Activated CD4-positive, alpha-beta memory T cell treated with anti-CD3 and anti-CD28 coated beads for 36 hours (primary cell): ENCODE data around the gene HEBP2. TPM values are rescaled to one million over a fixed set of nuclear protein-coding genes. Genes with fewer than 3 reads are reported as not detected.

Experiments
- CTCF ChIA-PET: fragments of 350-600 bp; sonication (Branson Sonifier 250); formaldehyde crosslinking; loops from one replicate; lab custom pipeline; 2021; ENCODE audit warnings: antibody characterized with exemption, inconsistent platforms; lab: Charles Lee
- POLR2A ChIA-PET: fragments of 350-600 bp; sonication (Branson Sonifier 250); formaldehyde crosslinking; loops from one replicate; lab custom pipeline; 2021; ENCODE audit warnings: antibody characterized with exemption; lab: Charles Lee
- DNase-seq: peaks from one replicate; pipeline ENCODE4 v3.0.0-alpha.2; 2020
- H3K27ac Mint-ChIP-seq: one replicate; pipeline ENCODE4 v1.8.0; 2021; ENCODE audit warnings: mixed read lengths
- H3K27me3 Mint-ChIP-seq: one replicate; pipeline ENCODE4 v1.8.0; 2021; ENCODE audit warnings: mixed read lengths
- H3K36me3 Mint-ChIP-seq: one replicate; pipeline ENCODE4 v1.8.0; 2021; ENCODE audit warnings: mixed read lengths
- H3K4me1 Mint-ChIP-seq: one replicate; pipeline ENCODE4 v1.8.0; 2021; ENCODE audit warnings: low read depth, mixed read lengths
- H3K4me3 Mint-ChIP-seq: one replicate; pipeline ENCODE4 v1.8.0; 2021; ENCODE audit warnings: mild to moderate bottlenecking, mixed read lengths
- H3K9me3 Mint-ChIP-seq: one replicate; pipeline ENCODE4 v1.8.0; 2021; ENCODE audit warnings: mixed read lengths
- intact Hi-C: fragments of 100-400 bp; cut with micrococcal nuclease; formaldehyde crosslinking; loops from one replicate; pipeline ENCODE4 v1.15.1; 2023
- total RNA-seq, 2 experiments: library from RNA; stranded (reverse); gene quantifications; one replicate each; pipeline ENCODE4 v1.2.3, GENCODE V29; 2021

Gene HEBP2
- total RNA-seq, 2 experiments from 2014 or later = 49.5 to 49.6 TPM

DNA sequence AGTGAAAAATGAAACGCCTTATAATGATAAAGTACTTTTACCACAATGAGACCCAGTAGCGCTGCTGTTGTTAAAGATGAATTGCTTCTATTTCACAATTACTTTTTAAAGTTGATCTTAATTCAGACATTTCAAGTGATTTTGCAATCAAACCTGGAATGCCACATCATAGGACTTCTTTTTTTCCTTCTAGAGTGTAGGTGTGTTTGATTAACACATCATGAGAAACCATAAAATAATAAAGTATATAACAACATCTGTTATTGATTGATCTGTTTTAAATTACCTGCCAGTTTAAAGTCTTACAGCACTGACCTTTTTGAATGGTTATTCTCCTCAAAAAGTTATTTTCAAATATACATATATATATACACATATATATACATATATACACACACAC is 38.6 kb downstream of the HEBP2 start:
- no peaks in the 10 kb centered on the region for H3K9me3 Mint-ChIP-seq
- no peak for DNase-seq
- H3K4me3 Mint-ChIP-seq = no peak overlapping the region
- intact Hi-C loops = no loop called here
- ChIA-PET CTCF (interaction anchor here (2.3 kb wide), 1 partner anchor 66 kb away, joined by 8 read pairs; no protein-coding TSS in a partner anchor), POLR2A (no interaction called here)
- H3K36me3 Mint-ChIP-seq = no peaks in the 10 kb centered on the region
- no peaks in the 10 kb centered on the region for H3K4me1 Mint-ChIP-seq
- H3K27ac Mint-ChIP-seq = no peak overlapping the region
- H3K27me3 Mint-ChIP-seq = no peaks in the 10 kb centered on the region

DNA sequence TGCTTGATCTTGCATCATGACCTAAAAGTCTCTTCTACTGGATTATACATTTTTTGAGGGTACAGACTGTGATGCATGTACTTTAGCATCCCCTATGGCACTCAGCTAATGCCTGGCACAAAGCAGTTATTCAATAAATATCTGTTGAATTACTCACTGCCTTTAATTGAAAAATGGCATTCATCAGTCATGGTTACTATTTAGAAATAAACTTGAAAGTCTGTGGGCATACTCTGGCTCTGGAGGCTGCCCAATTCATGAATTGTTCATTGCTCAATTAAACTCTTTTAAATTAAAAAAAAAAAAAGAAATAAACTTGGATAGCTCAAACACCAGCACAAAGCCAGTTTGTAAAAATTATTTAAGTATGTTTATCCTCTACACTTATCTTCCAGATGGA is 40.0 kb downstream of the HEBP2 start:
- DNase-seq = no peak
- ChIA-PET CTCF (interaction anchor here (1.7 kb wide), 1 partner anchor 65 kb away, joined by 6 read pairs; no protein-coding TSS in a partner anchor), POLR2A (no interaction called here)
- Mint-ChIP-seq H3K9me3 (no peaks in the 10 kb centered on the region), H3K36me3 (no peaks in the 10 kb centered on the region), H3K4me3 (no peak overlapping the region), H3K27me3 (no peaks in the 10 kb centered on the region), H3K4me1 (no peaks in the 10 kb centered on the region), H3K27ac (no peak overlapping the region)
- intact Hi-C loops = no loop called here

DNA sequence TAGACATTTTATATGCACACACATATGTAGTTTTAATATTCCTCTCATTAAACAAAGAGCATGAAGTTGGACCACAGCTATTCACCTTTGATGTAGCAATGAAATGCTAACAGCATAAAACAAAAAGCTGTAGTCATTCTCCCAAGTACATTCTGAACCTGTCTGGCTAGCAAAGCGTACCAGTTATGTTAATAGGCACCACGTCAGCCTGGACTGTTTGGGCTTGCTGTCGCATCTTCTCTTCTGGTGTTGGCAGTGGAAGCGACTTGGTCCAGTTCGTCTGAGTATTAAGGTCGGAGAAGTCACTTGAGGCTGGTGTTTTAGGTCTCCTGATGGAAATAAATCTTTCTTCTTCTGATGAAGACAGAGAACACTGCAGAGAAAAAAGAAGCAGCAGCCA is 42.8 kb downstream of the HEBP2 start:
- CTCF ChIA-PET = interaction anchor here (1.5 kb wide), 1 partner anchor 16 kb away, joined by 3 read pairs; no protein-coding TSS in a partner anchor
- POLR2A ChIA-PET = no interaction called here
- no peak overlapping the region for H3K27ac Mint-ChIP-seq
- no peaks in the 10 kb centered on the region for H3K27me3 Mint-ChIP-seq
- no peak for DNase-seq
- no peak overlapping the region for H3K4me3 Mint-ChIP-seq
- no peaks in the 10 kb centered on the region for H3K9me3 Mint-ChIP-seq
- H3K4me1 Mint-ChIP-seq = no peaks in the 10 kb centered on the region
- intact Hi-C loops = no loop called here
- no peaks in the 10 kb centered on the region for H3K36me3 Mint-ChIP-seq

DNA sequence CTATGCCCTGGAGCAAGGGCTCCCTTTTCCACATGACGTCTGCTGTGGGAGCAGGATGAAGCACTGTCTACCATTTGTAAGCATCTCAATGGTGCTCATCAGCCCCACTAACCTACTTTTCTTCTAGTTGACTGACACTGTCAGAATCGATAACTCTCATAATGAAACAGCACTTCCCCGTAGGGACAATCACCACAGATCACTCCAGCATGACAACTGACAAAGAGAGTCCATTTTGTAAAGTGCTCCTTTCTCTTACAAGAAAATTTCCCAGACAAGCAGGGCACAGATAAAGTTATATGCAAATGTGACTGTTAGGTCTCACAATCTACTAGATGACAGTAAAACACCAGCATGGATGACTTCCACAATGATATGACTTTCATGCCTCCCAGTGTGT is 46.4 kb downstream of the HEBP2 start:
- Mint-ChIP-seq H3K9me3 (no peaks in the 10 kb centered on the region), H3K4me1 (peaks cover 14% of the 10 kb centered on the region), H3K36me3 (no peaks in the 10 kb centered on the region), H3K27ac (no peak overlapping the region), H3K4me3 (no peak overlapping the region), H3K27me3 (no peaks in the 10 kb centered on the region)
- no peak for DNase-seq
- intact Hi-C loops = no loop called here
- ChIA-PET CTCF (no interaction called here), POLR2A (no interaction called here)

DNA sequence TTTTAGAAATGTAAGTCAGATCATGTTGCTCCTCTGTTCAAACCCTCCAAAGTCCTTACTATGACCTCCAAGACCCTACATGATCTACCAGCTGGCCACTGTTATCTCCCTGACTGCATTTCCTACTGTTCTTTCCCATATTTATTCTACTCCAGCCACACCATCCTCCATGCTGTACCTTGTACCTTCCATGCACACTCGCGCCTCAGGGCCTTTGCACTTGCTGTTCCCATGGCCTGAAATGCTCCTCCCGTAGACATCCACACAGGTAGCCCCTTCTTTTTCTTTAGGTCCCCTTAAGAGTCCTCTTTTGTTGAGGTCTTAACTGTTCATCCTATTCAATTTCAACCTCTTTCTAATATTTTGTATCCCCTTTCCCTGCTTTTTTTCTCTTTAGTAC is 47.0 kb downstream of the HEBP2 start:
- POLR2A ChIA-PET = no interaction called here
- no peaks in the 10 kb centered on the region for H3K36me3 Mint-ChIP-seq
- DNase-seq = no peak
- H3K27me3 Mint-ChIP-seq = no peaks in the 10 kb centered on the region
- no peaks in the 10 kb centered on the region for H3K9me3 Mint-ChIP-seq
- peaks cover 20% of the 10 kb centered on the region for H3K4me1 Mint-ChIP-seq
- CTCF ChIA-PET = no interaction called here
- intact Hi-C loops = no loop called here
- no peak overlapping the region for H3K27ac Mint-ChIP-seq
- H3K4me3 Mint-ChIP-seq = no peak overlapping the region

DNA sequence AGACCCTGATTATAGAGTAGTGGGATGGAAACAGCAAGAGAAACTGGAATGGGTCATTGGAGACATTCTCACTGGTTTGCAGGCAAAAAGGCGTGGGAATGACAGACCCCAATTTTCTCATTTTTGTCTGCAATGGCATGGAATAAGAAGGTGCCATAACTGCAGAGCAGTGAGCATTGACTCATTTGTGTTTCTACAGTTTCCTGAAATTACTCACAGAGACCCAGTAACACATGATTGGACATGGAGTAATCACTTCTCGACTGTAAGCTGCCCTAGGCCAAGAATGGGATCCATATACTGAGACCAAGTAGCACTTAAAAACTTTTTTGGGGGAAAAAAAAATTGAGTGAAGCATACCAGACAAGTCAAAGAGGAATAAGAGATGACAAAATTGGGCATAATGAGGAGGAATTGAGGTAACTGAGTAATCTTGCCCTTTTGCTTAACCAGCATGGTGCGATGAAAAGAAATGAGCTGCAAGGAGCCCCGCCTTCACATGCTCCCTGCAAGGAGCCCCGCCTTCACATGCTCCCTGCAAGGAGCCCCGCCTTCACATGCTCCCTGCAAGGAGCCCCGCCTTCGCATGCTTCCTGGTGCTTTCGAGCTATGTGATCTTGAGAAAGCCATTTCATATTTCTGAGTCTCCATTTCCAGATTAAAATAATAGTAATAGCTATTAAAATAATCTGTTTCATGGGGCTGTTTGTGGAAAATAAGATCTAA is 51.1 kb downstream of the HEBP2 start:
- DNase-seq = peak; percentile 72
- H3K36me3 Mint-ChIP-seq = no peaks in the 10 kb centered on the region
- H3K4me3 Mint-ChIP-seq = peak overlapping the region; percentile 26
- intact Hi-C loops = loop anchor here (1.0 kb wide), 2 partner anchors 10 to 44 kb away; no protein-coding TSS in a partner anchor
- H3K4me1 Mint-ChIP-seq = peaks cover 26% of the 10 kb centered on the region
- H3K27ac Mint-ChIP-seq = peak overlapping the region; percentile 67
- ChIA-PET CTCF (interaction anchor here (0.7 to 1.5 kb wide), 5 partner anchors 28 to 57 kb away, joined by 3 to 10 read pairs (median 3); no protein-coding TSS in a partner anchor), POLR2A (no interaction called here)
- no peaks in the 10 kb centered on the region for H3K9me3 Mint-ChIP-seq
- no peaks in the 10 kb centered on the region for H3K27me3 Mint-ChIP-seq

DNA sequence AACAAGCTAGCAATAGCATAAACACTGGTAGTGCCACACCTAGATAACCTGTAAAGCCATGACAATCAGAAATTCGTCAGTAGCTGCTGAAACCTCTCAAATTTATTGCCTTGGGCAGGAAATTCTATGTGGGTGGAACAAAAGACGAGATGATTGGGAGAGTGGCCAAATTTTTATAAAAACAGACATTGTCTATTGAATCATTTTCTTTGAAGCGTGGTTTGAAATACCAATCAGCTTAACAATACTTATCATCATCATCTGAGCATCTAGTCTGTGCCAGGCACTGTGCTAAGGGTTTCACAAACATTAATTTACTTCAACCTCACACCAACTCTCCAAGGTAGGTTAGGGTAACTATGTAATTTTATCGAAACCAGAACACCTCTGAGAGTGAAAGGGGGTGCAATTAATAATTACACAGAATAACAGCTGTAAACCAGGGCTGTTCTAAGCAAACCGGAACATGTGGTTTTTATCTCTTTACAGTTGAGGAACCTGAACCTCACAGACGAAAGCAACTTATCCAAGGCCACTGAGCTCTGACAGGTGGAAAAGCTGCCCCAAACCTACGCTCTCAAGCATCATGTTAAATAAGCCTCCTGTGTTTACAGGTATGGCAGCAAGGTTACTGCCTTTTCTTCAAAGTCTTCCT is 51.9 kb downstream of the HEBP2 start:
- no peaks in the 10 kb centered on the region for H3K36me3 Mint-ChIP-seq
- ChIA-PET POLR2A (interaction anchor here (1.0 kb wide), 1 partner anchor 51 kb away, joined by 3 read pairs; no protein-coding TSS in a partner anchor), CTCF (interaction anchor here (0.7 to 1.5 kb wide), 6 partner anchors 26 to 57 kb away, joined by 3 to 10 read pairs (median 4); no protein-coding TSS in a partner anchor)
- intact Hi-C loops = loop anchor here (1.0 kb wide), 2 partner anchors 9 to 45 kb away; no protein-coding TSS in a partner anchor
- H3K4me3 Mint-ChIP-seq = peak overlapping the region; percentile 26
- peak; percentile 26 for DNase-seq
- no peaks in the 10 kb centered on the region for H3K9me3 Mint-ChIP-seq
- no peaks in the 10 kb centered on the region for H3K27me3 Mint-ChIP-seq
- H3K27ac Mint-ChIP-seq = peak overlapping the region; percentile 67
- H3K4me1 Mint-ChIP-seq = peaks cover 26% of the 10 kb centered on the region

DNA sequence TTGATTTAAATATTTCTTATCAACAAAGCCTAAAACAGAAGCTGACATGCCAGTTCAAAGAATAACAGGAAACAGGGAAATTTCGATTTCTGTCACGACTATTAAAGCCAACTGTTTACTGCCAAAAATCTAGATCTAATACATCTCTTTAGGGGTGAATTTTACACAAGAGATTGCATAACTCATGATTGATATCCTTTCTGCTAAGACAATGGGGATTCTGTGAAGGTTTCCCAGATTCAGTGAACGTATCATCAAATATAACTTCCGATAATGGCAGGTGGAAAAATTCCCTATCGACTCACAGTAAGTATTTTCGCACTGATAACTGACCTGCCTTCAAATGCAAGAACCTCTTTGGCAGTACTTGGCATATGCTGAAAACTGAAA is 52.4 kb downstream of the HEBP2 start:
- H3K4me3 Mint-ChIP-seq = no peak overlapping the region
- no peaks in the 10 kb centered on the region for H3K36me3 Mint-ChIP-seq
- intact Hi-C loops = no loop called here
- CTCF ChIA-PET = interaction anchor here (1.1 to 1.5 kb wide), 3 partner anchors 26 to 54 kb away, joined by 3 to 5 read pairs (median 4); no protein-coding TSS in a partner anchor
- peak overlapping the region; percentile 67 for H3K27ac Mint-ChIP-seq
- no peaks in the 10 kb centered on the region for H3K27me3 Mint-ChIP-seq
- no peak for DNase-seq
- H3K4me1 Mint-ChIP-seq = peaks cover 26% of the 10 kb centered on the region
- POLR2A ChIA-PET = interaction anchor here (1.0 kb wide), 1 partner anchor 52 kb away, joined by 3 read pairs; no protein-coding TSS in a partner anchor
- no peaks in the 10 kb centered on the region for H3K9me3 Mint-ChIP-seq

DNA sequence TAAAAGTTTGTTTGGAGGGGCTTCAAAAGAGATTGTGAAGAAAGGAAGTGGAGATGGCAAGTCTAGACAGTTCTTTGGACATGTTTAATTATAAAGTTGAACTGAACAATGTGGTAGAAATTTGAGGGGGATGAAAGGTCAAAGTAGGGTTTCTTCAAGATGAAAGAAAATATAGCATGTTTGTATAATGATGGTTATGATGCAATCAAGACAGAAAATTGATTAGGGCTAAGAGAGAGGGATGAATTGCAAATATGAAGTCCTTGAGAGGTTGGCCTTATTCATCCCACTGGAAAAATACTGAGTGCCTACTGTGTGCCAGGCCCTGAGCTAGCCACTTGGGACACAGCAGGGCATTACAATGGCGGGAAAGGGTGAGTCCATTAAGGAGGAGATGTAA is 57.6 kb downstream of the HEBP2 start:
- no peaks in the 10 kb centered on the region for H3K9me3 Mint-ChIP-seq
- intact Hi-C loops = no loop called here
- ChIA-PET CTCF (no interaction called here), POLR2A (no interaction called here)
- no peaks in the 10 kb centered on the region for H3K36me3 Mint-ChIP-seq
- no peak overlapping the region for H3K4me3 Mint-ChIP-seq
- peaks cover 5% of the 10 kb centered on the region for H3K4me1 Mint-ChIP-seq
- H3K27ac Mint-ChIP-seq = no peak overlapping the region
- no peaks in the 10 kb centered on the region for H3K27me3 Mint-ChIP-seq
- no peak for DNase-seq

DNA sequence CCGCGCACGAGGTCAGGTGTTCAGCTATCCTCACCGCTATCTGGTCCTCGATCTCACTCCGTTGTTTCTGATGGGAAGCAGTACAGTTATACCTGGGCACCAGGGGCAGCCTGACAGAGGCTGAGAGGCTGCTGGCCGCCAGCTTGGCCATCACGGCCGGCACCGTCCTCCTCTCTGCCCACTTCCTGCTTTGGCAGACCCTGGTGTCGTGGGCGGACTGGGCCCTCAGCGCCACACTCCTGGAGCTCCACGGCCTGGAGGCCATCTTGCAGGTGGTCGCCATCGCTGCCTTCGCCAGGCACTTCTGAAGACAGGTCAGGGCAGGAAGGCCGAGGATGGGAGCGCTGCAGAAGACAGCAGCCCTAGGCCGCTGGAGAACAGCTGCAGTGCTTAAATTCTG is 60.1 kb downstream of the HEBP2 start:
- Mint-ChIP-seq H3K27ac (no peak overlapping the region), H3K27me3 (no peaks in the 10 kb centered on the region), H3K9me3 (no peaks in the 10 kb centered on the region), H3K36me3 (no peaks in the 10 kb centered on the region), H3K4me1 (peaks cover 5% of the 10 kb centered on the region), H3K4me3 (no peak overlapping the region)
- ChIA-PET CTCF (no interaction called here), POLR2A (no interaction called here)
- DNase-seq = no peak
- intact Hi-C loops = no loop called here

DNA sequence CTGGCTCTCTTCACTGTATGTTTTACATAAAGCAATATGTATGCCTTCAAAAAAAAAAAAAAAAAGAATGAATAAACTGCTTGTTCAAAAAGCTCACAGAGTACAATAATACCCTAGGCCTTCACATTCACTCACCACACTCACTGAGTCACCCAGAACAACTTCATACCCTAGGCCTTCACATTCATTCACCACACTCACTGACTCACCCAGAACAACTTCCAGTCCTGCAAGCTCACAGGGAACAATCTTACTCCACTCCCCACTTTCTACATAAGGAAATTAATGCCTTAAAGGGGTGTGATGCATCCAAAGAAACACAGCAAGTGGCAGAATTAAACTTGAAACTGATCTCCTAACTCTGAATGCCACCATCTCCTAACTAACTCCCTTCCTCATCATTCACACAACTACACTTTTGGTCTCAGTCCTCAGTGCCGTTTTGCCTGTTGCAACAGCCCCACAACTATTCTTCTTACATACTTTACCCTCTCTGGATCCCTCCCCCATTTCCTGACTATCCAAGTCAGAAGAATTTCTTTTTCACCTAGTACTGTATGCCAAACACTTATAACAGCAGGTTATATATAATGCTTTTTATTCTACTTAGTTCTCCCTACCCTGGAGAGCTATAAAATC is 61.1 kb downstream of the HEBP2 start:
- peaks cover 5% of the 10 kb centered on the region for H3K4me1 Mint-ChIP-seq
- no peak overlapping the region for H3K4me3 Mint-ChIP-seq
- H3K9me3 Mint-ChIP-seq = no peaks in the 10 kb centered on the region
- H3K27ac Mint-ChIP-seq = no peak overlapping the region
- CTCF ChIA-PET = interaction anchor here (1.0 kb wide), 1 partner anchor 45 kb away, joined by 3 read pairs; no protein-coding TSS in a partner anchor
- peak; percentile 28 for DNase-seq
- intact Hi-C loops = loop anchor here (1.0 to 5.0 kb wide), 2 partner anchors 10 to 38 kb away; no protein-coding TSS in a partner anchor
- POLR2A ChIA-PET = no interaction called here
- peaks cover 1% of the 10 kb centered on the region for H3K27me3 Mint-ChIP-seq
- H3K36me3 Mint-ChIP-seq = no peaks in the 10 kb centered on the region

DNA sequence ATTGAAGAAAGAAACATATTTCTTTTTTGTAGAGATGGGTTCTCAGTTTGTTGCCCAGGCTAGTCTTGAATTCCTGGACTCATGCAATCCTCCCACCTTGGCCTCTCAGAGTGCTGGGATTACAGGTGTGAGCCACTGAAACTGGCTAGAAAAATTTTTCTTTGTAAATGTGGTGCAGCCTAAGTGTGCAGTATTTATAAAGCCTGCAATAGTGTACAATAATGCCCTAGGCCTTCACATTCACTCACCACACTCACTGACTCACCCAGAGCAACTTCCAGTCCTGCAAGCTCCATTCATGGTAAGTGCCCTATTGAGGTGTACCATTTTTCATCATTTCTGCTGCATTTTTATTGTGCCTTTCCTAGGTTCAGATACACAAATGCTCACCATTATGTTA is 63.9 kb downstream of the HEBP2 start:
- intact Hi-C loops = loop anchor here (5.0 kb wide), 1 partner anchor 41 kb away; no protein-coding TSS in a partner anchor
- H3K27ac Mint-ChIP-seq = no peak overlapping the region
- CTCF ChIA-PET = no interaction called here
- POLR2A ChIA-PET = no interaction called here
- no peak overlapping the region for H3K4me3 Mint-ChIP-seq
- no peaks in the 10 kb centered on the region for H3K9me3 Mint-ChIP-seq
- H3K27me3 Mint-ChIP-seq = peaks cover 1% of the 10 kb centered on the region
- no peak for DNase-seq
- no peaks in the 10 kb centered on the region for H3K36me3 Mint-ChIP-seq
- H3K4me1 Mint-ChIP-seq = peaks cover 5% of the 10 kb centered on the region
